PC-9 (cell line): ENCODE data around the gene EXOC4.

Experiments
- EZH2 ChIP-seq: fragments of 200-600 bp; sonication (generic); IDR thresholded peaks from 2 replicates; pipeline ENCODE4 v1.8.0; 2017; ENCODE audit warnings: antibody characterized with exemption, low read depth
- TF ChIP-seq, protein P1 (sequence below): fragments of 200-600 bp; sonication (generic); conservative IDR thresholded peaks from 2 replicates; pipeline ENCODE4 v1.6.1; 2017; ENCODE audit warnings: mixed run types, antibody characterized with exemption, mild to moderate bottlenecking, moderate library complexity

DNA sequence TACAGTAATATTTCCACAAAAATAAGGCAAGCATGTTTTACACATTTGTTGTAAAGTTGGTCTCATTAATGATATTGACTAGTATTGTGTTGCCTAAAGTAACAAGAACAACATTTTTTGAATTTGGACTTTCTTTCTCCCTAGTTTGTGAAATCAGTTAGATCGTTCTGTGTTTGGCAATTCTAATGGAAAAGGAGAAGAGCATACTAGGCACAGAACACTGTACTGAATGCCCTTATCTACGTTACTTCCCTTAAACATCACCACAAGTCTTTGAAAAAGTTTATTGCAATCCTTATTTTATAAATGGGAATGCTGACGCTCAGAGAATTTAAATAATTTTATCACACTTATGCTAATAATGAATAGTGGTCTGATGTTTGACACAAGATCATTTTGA is 372.2 kb downstream of the EXOC4 start:
- no peak for TF ChIP-seq EZH2
- TF ChIP-seq, protein P1, sequence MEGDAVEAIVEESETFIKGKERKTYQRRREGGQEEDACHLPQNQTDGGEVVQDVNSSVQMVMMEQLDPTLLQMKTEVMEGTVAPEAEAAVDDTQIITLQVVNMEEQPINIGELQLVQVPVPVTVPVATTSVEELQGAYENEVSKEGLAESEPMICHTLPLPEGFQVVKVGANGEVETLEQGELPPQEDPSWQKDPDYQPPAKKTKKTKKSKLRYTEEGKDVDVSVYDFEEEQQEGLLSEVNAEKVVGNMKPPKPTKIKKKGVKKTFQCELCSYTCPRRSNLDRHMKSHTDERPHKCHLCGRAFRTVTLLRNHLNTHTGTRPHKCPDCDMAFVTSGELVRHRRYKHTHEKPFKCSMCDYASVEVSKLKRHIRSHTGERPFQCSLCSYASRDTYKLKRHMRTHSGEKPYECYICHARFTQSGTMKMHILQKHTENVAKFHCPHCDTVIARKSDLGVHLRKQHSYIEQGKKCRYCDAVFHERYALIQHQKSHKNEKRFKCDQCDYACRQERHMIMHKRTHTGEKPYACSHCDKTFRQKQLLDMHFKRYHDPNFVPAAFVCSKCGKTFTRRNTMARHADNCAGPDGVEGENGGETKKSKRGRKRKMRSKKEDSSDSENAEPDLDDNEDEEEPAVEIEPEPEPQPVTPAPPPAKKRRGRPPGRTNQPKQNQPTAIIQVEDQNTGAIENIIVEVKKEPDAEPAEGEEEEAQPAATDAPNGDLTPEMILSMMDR, result no peak
